LNCaP clone FGC (cell line): ENCODE data around the gene SLBP.

Source experiments
- DNase-seq: peaks from one replicate; pipeline ENCODE4 v3.0.0-alpha.2; 2011; ENCODE audit warnings: low read depth
- H3K4me3 ChIP-seq: 2 replicates; pipeline ENCODE4 v1.5.1; 2011; ENCODE audit warnings: mild to moderate bottlenecking, low read depth, low read length, control low read depth
- CTCF ChIP-seq: IDR thresholded peaks from 2 replicates; pipeline ENCODE4 v1.5.1; 2012; ENCODE audit warnings: mild to moderate bottlenecking; ENCODE audit not compliant: control insufficient read depth, insufficient read depth; ENCODE audit errors: extremely low read depth

Gene SLBP

GRCh38 chr4:1744552-1744951 is 32.4 kb upstream of the SLBP start:
- no peak for TF ChIP-seq CTCF
- no peak overlapping the region for H3K4me3 ChIP-seq
- no peak for DNase-seq

GRCh38 chr4:1743975-1744374 is 31.9 kb upstream of the SLBP start:
- TF ChIP-seq CTCF: no peak
- no peak for DNase-seq

GRCh38 chr4:1743551-1743950 is 31.4 kb upstream of the SLBP start:
- no peak overlapping the region for H3K4me3 ChIP-seq
- DNase-seq: no peak
- TF ChIP-seq CTCF: no peak

More at GRCh38 chr4:1743975-1744374, 31.9 kb upstream of the SLBP start:
- no peak overlapping the region for H3K4me3 ChIP-seq

GRCh38 chr4:1741208-1741607 is 29.1 kb upstream of the SLBP start:
- DNase-seq: no peak
- H3K4me3 ChIP-seq: no peak overlapping the region
- no peak for TF ChIP-seq CTCF

GRCh38 chr4:1740021-1740545 is 28.0 kb upstream of the SLBP start:
- TF ChIP-seq CTCF: no peak

GRCh38 chr4:1739358-1739757 is 27.2 kb upstream of the SLBP start:
- no peak for DNase-seq
- TF ChIP-seq CTCF: no peak

More at GRCh38 chr4:1740021-1740545, 28.0 kb upstream of the SLBP start:
- DNase-seq: no peak
- no peak overlapping the region for H3K4me3 ChIP-seq

GRCh38 chr4:1738410-1738809 is 26.3 kb upstream of the SLBP start:
- TF ChIP-seq CTCF: no peak
- H3K4me3 ChIP-seq: no peak overlapping the region
- DNase-seq: no peak

More at GRCh38 chr4:1739358-1739757, 27.2 kb upstream of the SLBP start:
- H3K4me3 ChIP-seq: no peak overlapping the region
